OCI-LY7 (cell line): ENCODE measurements around the gene MAP3K7CL.

Experiments used
- EZH2phosphoT487 ChIP-seq: fragments of 200-600 bp; sonication (generic); IDR thresholded peaks from 2 replicates; pipeline ENCODE4 v1.6.1; 2018; ENCODE audit warnings: low read depth, borderline replicate concordance, mild to moderate bottlenecking, mixed run types, antibody characterized with exemption, low read length, moderate library complexity, mixed read lengths
- TF ChIP-seq, protein P1 (sequence below): fragments of 200-600 bp; sonication (generic); conservative IDR thresholded peaks from 2 replicates; pipeline ENCODE4 v1.5.1; 2014; ENCODE audit warnings: mild to moderate bottlenecking, antibody characterized with exemption, low read length, moderate library complexity, mixed read lengths

DNA sequence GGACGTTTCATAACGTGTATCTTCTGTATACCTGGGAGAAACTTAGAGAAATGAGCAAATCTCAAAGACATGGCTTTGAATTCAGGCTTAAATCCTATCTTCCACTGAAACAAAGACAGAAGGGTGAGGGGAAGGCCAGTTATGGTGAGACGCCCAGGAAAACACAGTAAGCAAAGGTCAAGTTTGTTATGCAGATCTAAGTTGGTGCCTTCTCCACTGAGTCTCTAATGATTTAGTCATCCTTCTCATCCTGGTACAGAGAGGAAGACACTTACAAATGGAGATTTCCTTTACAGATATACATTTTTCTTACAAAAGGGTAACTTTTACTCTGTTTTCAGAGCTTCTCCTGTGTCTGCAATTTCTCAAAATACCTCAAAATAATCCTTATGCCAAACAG, 64.4 kb downstream of the MAP3K7CL start:
- TF ChIP-seq, protein P1, sequence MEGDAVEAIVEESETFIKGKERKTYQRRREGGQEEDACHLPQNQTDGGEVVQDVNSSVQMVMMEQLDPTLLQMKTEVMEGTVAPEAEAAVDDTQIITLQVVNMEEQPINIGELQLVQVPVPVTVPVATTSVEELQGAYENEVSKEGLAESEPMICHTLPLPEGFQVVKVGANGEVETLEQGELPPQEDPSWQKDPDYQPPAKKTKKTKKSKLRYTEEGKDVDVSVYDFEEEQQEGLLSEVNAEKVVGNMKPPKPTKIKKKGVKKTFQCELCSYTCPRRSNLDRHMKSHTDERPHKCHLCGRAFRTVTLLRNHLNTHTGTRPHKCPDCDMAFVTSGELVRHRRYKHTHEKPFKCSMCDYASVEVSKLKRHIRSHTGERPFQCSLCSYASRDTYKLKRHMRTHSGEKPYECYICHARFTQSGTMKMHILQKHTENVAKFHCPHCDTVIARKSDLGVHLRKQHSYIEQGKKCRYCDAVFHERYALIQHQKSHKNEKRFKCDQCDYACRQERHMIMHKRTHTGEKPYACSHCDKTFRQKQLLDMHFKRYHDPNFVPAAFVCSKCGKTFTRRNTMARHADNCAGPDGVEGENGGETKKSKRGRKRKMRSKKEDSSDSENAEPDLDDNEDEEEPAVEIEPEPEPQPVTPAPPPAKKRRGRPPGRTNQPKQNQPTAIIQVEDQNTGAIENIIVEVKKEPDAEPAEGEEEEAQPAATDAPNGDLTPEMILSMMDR = no peak
- no peak for TF ChIP-seq EZH2phosphoT487
